ENCODE results near the gene TRIM50. TPM values are rescaled to one million over a fixed set of nuclear protein-coding genes. Genes with fewer than 3 reads are reported as not detected.
"Not testable (repeated sequence)": the region's sequence is repeated elsewhere in the genome, so short reads cannot be mapped to it uniquely, and the experiment has no call there.

TRIM50 gene
- not detected in 2 replicates for polyA plus RNA-seq (2014; cell fraction: cytosol; rRNA removed)
- not detected in 2 replicates for polyA plus RNA-seq (2014; cell fraction: nucleus; rRNA removed)

- not testable (repeated sequence) for DNase-seq (ENCODE audit: low spot score)
These were observed at the start of gene TRIM50, which contains the start of gene FKBP6 for GRCh38 chr7:73327922-73328321. TRIM50 (minus strand) TSS chr7:73328082; CDS start chr7:73324787, 3,295 bp downstream. FKBP6 (plus strand) TSS chr7:73328161; CDS start chr7:73328429, 268 bp downstream.

- DNase-seq (ENCODE audit: low spot score) = no peak
These were observed 49.0 kb upstream of the TRIM50 start for GRCh38 chr7:73376671-73377412.

- DNase-seq (ENCODE audit: low spot score) = not testable (repeated sequence)
These were observed 48.4 kb upstream of the TRIM50 start for GRCh38 chr7:73376262-73376661.

GRCh38 chr7:73373741-73374140, 45.9 kb upstream of the TRIM50 start:
- no peak for DNase-seq (ENCODE audit: low spot score)

- DNase-seq (ENCODE audit: low spot score) = no peak
These were observed 41.7 kb upstream of the TRIM50 start for GRCh38 chr7:73369622-73370021.

- no peak for DNase-seq (ENCODE audit: low spot score)
These were observed 41.1 kb upstream of the TRIM50 start for GRCh38 chr7:73369009-73369408.

GRCh38 chr7:73366990-73367389, 39.1 kb upstream of the TRIM50 start:
- no peak for DNase-seq (ENCODE audit: low spot score)

GRCh38 chr7:73366127-73366526, 38.2 kb upstream of the TRIM50 start:
- DNase-seq (ENCODE audit: low spot score) = no peak

GRCh38 chr7:73364006-73364728, 36.3 kb upstream of the TRIM50 start:
- DNase-seq (ENCODE audit: low spot score) = no peak

GRCh38 chr7:73363225-73364005, 35.5 kb upstream of the TRIM50 start:
- no peak for DNase-seq (ENCODE audit: low spot score)

GRCh38 chr7:73360590-73360989, 32.7 kb upstream of the TRIM50 start:
- DNase-seq (ENCODE audit: low spot score) = not testable (repeated sequence)

GRCh38 chr7:73359746-73360375, 32.0 kb upstream of the TRIM50 start:
- DNase-seq (ENCODE audit: low spot score) = no peak

- no peak for DNase-seq (ENCODE audit: low spot score)
These were observed 31.4 kb upstream of the TRIM50 start for GRCh38 chr7:73359306-73359705.

GRCh38 chr7:73358590-73359275, 30.9 kb upstream of the TRIM50 start:
- no peak for DNase-seq (ENCODE audit: low spot score)

- DNase-seq (ENCODE audit: low spot score) = no peak
These were observed 28.3 kb upstream of the TRIM50 start for GRCh38 chr7:73356159-73356558.

- DNase-seq (ENCODE audit: low spot score) = no peak
These were observed 26.9 kb upstream of the TRIM50 start for GRCh38 chr7:73354821-73355220.

GRCh38 chr7:73354196-73354595, 26.3 kb upstream of the TRIM50 start:
- no peak for DNase-seq (ENCODE audit: low spot score)

GRCh38 chr7:73353243-73353642, 25.4 kb upstream of the TRIM50 start:
- DNase-seq (ENCODE audit: low spot score) = no peak

GRCh38 chr7:73352784-73353183, 24.9 kb upstream of the TRIM50 start:
- DNase-seq (ENCODE audit: low spot score) = no peak

GRCh38 chr7:73351447-73352167, 23.7 kb upstream of the TRIM50 start:
- no peak for DNase-seq (ENCODE audit: low spot score)
